CD4-positive, alpha-beta T cell (primary cell): ENCODE results near the gene P2RY1. TPM values are rescaled to one million over a fixed set of nuclear protein-coding genes. Genes with fewer than 3 reads are reported as not detected.
"Not testable (repeated sequence)": the region's sequence is repeated elsewhere in the genome, so short reads cannot be mapped to it uniquely, and the experiment has no call there.

ENCODE experiments used
- ATAC-seq: fragments of 200-7000 bp; cut with Tn5 transposase; one replicate; pipeline ENCODE4 v1.10.0; 2022; ENCODE audit warnings: mild to moderate bottlenecking; ENCODE audit not compliant: poor library complexity
- CTCF ChIA-PET: fragments of 350-600 bp; sonication (Branson Sonifier 250); formaldehyde crosslinking; loops from one replicate; lab custom pipeline; 2021; ENCODE audit warnings: antibody characterized with exemption, inconsistent platforms; lab: Charles Lee
- POLR2A ChIA-PET: fragments of 350-600 bp; sonication (Branson Sonifier 250); formaldehyde crosslinking; loops from one replicate; lab custom pipeline; 2021; ENCODE audit warnings: antibody characterized with exemption, inconsistent platforms; lab: Charles Lee
- DNase-seq, 14 experiments: peaks; one replicate each; pipeline ENCODE4 v3.0.0-alpha.2; 2013 to 2020; ENCODE audit warnings: mixed read lengths in 2 of 14
- H3K27ac ChIP-seq, 2 donors: one replicate each; pipeline versions ENCODE4 v1.5.1 to v1.7.0; 2013; ENCODE audit warnings: low read length in 2 of 2, low read depth in 1 of 2, mild to moderate bottlenecking in 1 of 2
- H3K27me3 ChIP-seq, 2 experiments: 1 replicate in 1 of 2; 2 replicates in 1 of 2; pipeline versions ENCODE4 v1.6.1 to v1.7.0; 2013; ENCODE audit warnings: low read length in 2 of 2, control low read depth in 1 of 2, mild to moderate bottlenecking in 1 of 2, moderate library complexity in 1 of 2; ENCODE audit not compliant: insufficient read depth in 2 of 2, control insufficient read depth in 1 of 2
- H3K36me3 ChIP-seq: one replicate; pipeline ENCODE4 v1.6.1; 2013; ENCODE audit warnings: low read length, control low read depth; ENCODE audit not compliant: insufficient read depth
- H3K4me1 ChIP-seq: one replicate; pipeline ENCODE4 v1.6.1; 2013; ENCODE audit warnings: low read length, control low read depth; ENCODE audit not compliant: insufficient read depth
- H3K4me3 ChIP-seq: one replicate; pipeline ENCODE4 v1.5.1; 2013; ENCODE audit warnings: mild to moderate bottlenecking, low read length, moderate library complexity
- H3K9me3 ChIP-seq, 2 experiments: 1 replicate in 1 of 2; 2 replicates in 1 of 2; pipeline versions ENCODE4 v1.6.1 to v1.7.0; 2013; ENCODE audit warnings: low read length in 2 of 2, mild to moderate bottlenecking in 2 of 2, control low read depth in 1 of 2, moderate library complexity in 1 of 2; ENCODE audit not compliant: control insufficient read depth in 1 of 2, insufficient read depth in 1 of 2
- H3K27ac Mint-ChIP-seq: one replicate; pipeline ENCODE4 v1.8.0; 2020; ENCODE audit warnings: mixed read lengths
- H3K27me3 Mint-ChIP-seq: one replicate; pipeline ENCODE4 v1.8.0; 2021; ENCODE audit warnings: mixed read lengths
- H3K36me3 Mint-ChIP-seq: one replicate; pipeline ENCODE4 v1.8.0; 2021; ENCODE audit warnings: low read depth, mixed read lengths
- H3K4me1 Mint-ChIP-seq: one replicate; pipeline ENCODE4 v1.8.0; 2021; ENCODE audit warnings: low read depth, mixed read lengths
- H3K4me3 Mint-ChIP-seq: one replicate; pipeline ENCODE4 v1.8.0; 2020; ENCODE audit warnings: mild to moderate bottlenecking, mixed read lengths
- H3K9me3 Mint-ChIP-seq: one replicate; pipeline ENCODE4 v1.8.0; 2020; ENCODE audit warnings: mixed read lengths
- CTCF ChIP-seq: fragments of 200-600 bp; IDR thresholded peaks from one replicate; pipeline ENCODE4 v1.8.0; 2022; ENCODE audit warnings: antibody characterized with exemption, mild to moderate bottlenecking
- intact Hi-C, 2 experiments: fragments of 100-400 bp; cut with DNase I in 1 of 2; cut with micrococcal nuclease in 1 of 2; formaldehyde crosslinking; loops; one replicate each; pipeline versions ENCODE4 v1.15.1 to v1.9.0; 2023 to 2025; cut with DNase I, micrococcal nuclease
- total RNA-seq, 174 experiments: library from RNA in 2 of 174; stranded (reverse) in 2 of 174; gene quantifications; one replicate each; pipeline ENCODE4 v1.2.3 and lab custom pipeline; 2021 to 2026

The P2RY1 gene
- total RNA-seq, 2 experiments from 2014 or later: 0.11 to 0.17 TPM

- Histone ChIP-seq H3K27me3 (no peaks in the 10 kb centered on the region), H3K9me3 (no peaks in the 10 kb centered on the region), H3K4me3 (no peak overlapping the region), H3K27ac (no peak overlapping the region), H3K36me3 (no peaks in the 10 kb centered on the region), H3K4me1 (no peaks in the 10 kb centered on the region)
- DNase-seq (no peak), ATAC-seq (no peak)
- Mint-ChIP-seq H3K9me3 (no peaks in the 10 kb centered on the region), H3K36me3 (no peaks in the 10 kb centered on the region), H3K27ac (no peak overlapping the region), H3K4me1 (no peaks in the 10 kb centered on the region), H3K4me3 (no peak overlapping the region), H3K27me3 (no peaks in the 10 kb centered on the region)
- intact Hi-C loops: no loop called here
- TF ChIP-seq CTCF: no peak
- ChIA-PET CTCF (no interaction called here), POLR2A (no interaction called here)
These were observed 25.8 kb downstream of the P2RY1 start for GRCh38 chr3:152860736-152861135.

DNA sequence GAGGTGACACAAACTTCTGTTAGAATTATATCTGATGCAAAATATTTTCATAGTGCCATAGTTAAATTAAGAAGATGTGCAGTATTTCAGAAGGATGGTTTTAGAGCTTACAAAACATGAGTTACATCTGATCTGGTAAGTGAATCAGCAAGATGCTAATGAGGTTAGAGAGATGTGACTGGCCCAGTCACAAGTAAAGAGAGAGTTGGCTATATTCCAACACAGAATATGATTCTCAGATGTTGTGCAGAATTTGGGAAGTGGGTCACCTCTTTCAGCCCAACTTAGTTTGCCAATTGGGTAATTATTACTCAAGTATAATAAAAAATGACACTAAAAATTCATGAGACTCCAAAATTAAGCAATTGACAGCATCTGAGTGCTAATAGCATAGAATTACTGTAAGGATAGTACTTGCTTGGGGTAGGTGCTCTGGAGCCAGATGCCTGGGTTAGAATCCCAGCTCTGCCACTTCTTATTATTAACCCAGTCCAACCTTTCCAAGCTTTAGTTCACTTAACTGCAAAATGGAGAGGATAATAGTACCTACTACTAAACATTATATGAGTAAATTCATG is 30.8 kb downstream of the P2RY1 start:
- Histone ChIP-seq H3K36me3 (no peaks in the 10 kb centered on the region), H3K4me1 (no peaks in the 10 kb centered on the region), H3K27ac (no peak overlapping the region), H3K9me3 (no peaks in the 10 kb centered on the region), H3K27me3 (no peaks in the 10 kb centered on the region), H3K4me3 (no peak overlapping the region)
- ChIA-PET POLR2A (interaction anchor here (0.8 kb wide), 1 partner anchor 10 kb away, joined by 3 read pairs; no protein-coding TSS in a partner anchor), CTCF (no interaction called here)
- H3K4me1 Mint-ChIP-seq: no peaks in the 10 kb centered on the region
- no peak overlapping the region for H3K27ac Mint-ChIP-seq
- no peaks in the 10 kb centered on the region for H3K27me3 Mint-ChIP-seq
- DNase-seq (peak in 2 of 14 experiments; percentile 29 to 46), ATAC-seq (no peak)
- H3K9me3 Mint-ChIP-seq: no peaks in the 10 kb centered on the region
- TF ChIP-seq CTCF: no peak
- H3K4me3 Mint-ChIP-seq: no peak overlapping the region
- no peaks in the 10 kb centered on the region for H3K36me3 Mint-ChIP-seq
- intact Hi-C loops: no loop called here

DNA sequence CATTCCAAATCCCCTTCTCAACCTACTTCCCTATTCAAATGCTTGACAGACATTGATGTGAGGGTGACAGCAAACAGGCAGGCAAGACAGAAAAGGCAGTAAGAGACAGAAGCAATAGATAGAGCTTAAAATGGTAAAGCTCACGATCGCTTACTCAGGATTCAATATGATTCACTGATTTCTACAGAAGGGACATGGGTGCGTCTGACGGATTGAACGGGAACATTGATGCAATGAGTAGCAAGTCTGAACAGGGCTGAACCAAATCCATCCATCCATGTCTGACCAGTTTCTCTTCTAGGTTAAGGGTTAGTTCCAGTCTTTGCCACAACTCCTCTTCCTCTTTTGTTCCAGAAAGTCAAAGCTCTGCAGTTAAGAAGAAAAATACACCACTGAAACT is 35.1 kb downstream of the P2RY1 start:
- no peak for TF ChIP-seq CTCF
- Mint-ChIP-seq H3K27me3 (no peaks in the 10 kb centered on the region), H3K27ac (no peak overlapping the region), H3K36me3 (no peaks in the 10 kb centered on the region), H3K4me1 (no peaks in the 10 kb centered on the region), H3K9me3 (no peaks in the 10 kb centered on the region), H3K4me3 (no peak overlapping the region)
- no peak overlapping the region for H3K27ac ChIP-seq
- H3K36me3 ChIP-seq: no peaks in the 10 kb centered on the region
- ChIA-PET POLR2A (no interaction called here), CTCF (no interaction called here)
- DNase-seq: peak in 3 of 14 experiments; percentile 10 to 31 (median 15)
- no peak overlapping the region for H3K4me3 ChIP-seq
- intact Hi-C loops: no loop called here
- peaks cover 0 to 6% of the 10 kb centered on the region in 2 experiments for H3K9me3 ChIP-seq
- ATAC-seq: no peak
- no peaks in the 10 kb centered on the region for H3K27me3 ChIP-seq
- H3K4me1 ChIP-seq: no peaks in the 10 kb centered on the region

GRCh38 chr3:152873314-152873713 is 38.4 kb downstream of the P2RY1 start:
- H3K27ac Mint-ChIP-seq, intact Hi-C loops, H3K27ac ChIP-seq, H3K36me3 Mint-ChIP-seq, POLR2A ChIA-PET, H3K4me3 Mint-ChIP-seq, DNase-seq, H3K4me1 ChIP-seq, ATAC-seq, H3K36me3 ChIP-seq, H3K27me3 ChIP-seq, H3K9me3 Mint-ChIP-seq, H3K4me3 ChIP-seq, H3K4me1 Mint-ChIP-seq, CTCF ChIA-PET, H3K9me3 ChIP-seq, H3K27me3 Mint-ChIP-seq: not testable (repeated sequence)
